B cell (primary cell): Measurements from ENCODE around the gene LSM7. TPM values are rescaled to one million over a fixed set of nuclear protein-coding genes. Genes with fewer than 3 reads are reported as not detected.

Source experiments
- ATAC-seq: fragments of 200-7000 bp; cut with Tn5 transposase; one replicate; pipeline ENCODE4 v1.10.0; 2021; ENCODE audit warnings: low read depth, mild to moderate bottlenecking, moderate number of reproducible peaks, moderate library complexity
- CTCF ChIA-PET: fragments of 350-600 bp; sonication (Branson Sonifier 250); formaldehyde crosslinking; loops from one replicate; lab custom pipeline; 2021; ENCODE audit warnings: antibody characterized with exemption, inconsistent platforms; lab: Charles Lee
- POLR2A ChIA-PET: fragments of 350-600 bp; sonication (Branson Sonifier 250); formaldehyde crosslinking; loops from one replicate; lab custom pipeline; 2021; ENCODE audit warnings: antibody characterized with exemption; lab: Charles Lee
- DNase-seq: peaks from one replicate; pipeline ENCODE4 v3.0.0; 2013
- H2AFZ ChIP-seq: 2 replicates; pipeline ENCODE4 v1.6.1; 2012; ENCODE audit warnings: mild to moderate bottlenecking, low read depth, low read length; ENCODE audit not compliant: insufficient read depth, poor library complexity, severe bottlenecking
- H3K27ac ChIP-seq, 2 donors: 1 replicate in 1 of 2; 2 replicates in 1 of 2; pipeline ENCODE4 v1.5.1; 2012 to 2013; ENCODE audit warnings: low read length in 2 of 2, mild to moderate bottlenecking in 2 of 2, moderate library complexity in 1 of 2
- H3K27me3 ChIP-seq, 4 experiments: fragments of 200-600 bp in 1 of 4; sonication (generic) in 1 of 4; replicated peaks in 1 of 4; 1 replicate in 2 of 4; 2 replicates in 2 of 4; pipeline versions ENCODE4 v1.6.1 to v1.7.0; 2013 to 2016; ENCODE audit warnings: low read length in 3 of 4, mild to moderate bottlenecking in 2 of 4, mixed read lengths in 1 of 4, moderate library complexity in 1 of 4; ENCODE audit not compliant: insufficient read depth in 4 of 4, control insufficient read depth in 3 of 4; ENCODE audit errors: control extremely low read depth in 1 of 4
- H3K36me3 ChIP-seq, 2 experiments: replicated peaks in 1 of 2; 1 replicate in 1 of 2; 2 replicates in 1 of 2; pipeline versions ENCODE4 v1.6.1 to v1.7.1; 2013; ENCODE audit warnings: low read length in 1 of 2; ENCODE audit not compliant: insufficient read depth in 2 of 2, control insufficient read depth in 1 of 2; ENCODE audit errors: control extremely low read depth in 1 of 2, extremely low read depth in 1 of 2
- H3K4me1 ChIP-seq, 2 donors: fragments of 200-600 bp in 1 of 2; sonication (generic) in 1 of 2; 1 replicate in 1 of 2; 2 replicates in 1 of 2; pipeline versions ENCODE4 v1.5.1 to v1.6.1; 2013 to 2017; ENCODE audit warnings: low read length in 2 of 2; ENCODE audit not compliant: control insufficient read depth in 2 of 2, insufficient read depth in 2 of 2
- H3K4me2 ChIP-seq: replicated peaks from 2 replicates; pipeline ENCODE3; 2012; ENCODE audit warnings: mild to moderate bottlenecking, low read depth, low read length; ENCODE audit not compliant: poor library complexity, severe bottlenecking
- H3K4me3 ChIP-seq, 5 experiments: fragments of 200-600 bp in 1 of 5; sonication (generic) in 1 of 5; 1 replicate in 3 of 5; 2 replicates in 2 of 5; pipeline versions ENCODE4 v1.5.1 to v1.7.0; 2011 to 2016; ENCODE audit warnings: low read length in 4 of 5, mild to moderate bottlenecking in 4 of 5, low read depth in 2 of 5, control low read depth in 1 of 5, moderate library complexity in 1 of 5; ENCODE audit not compliant: insufficient read depth in 1 of 5; ENCODE audit errors: control extremely low read depth in 1 of 5, extremely low read depth in 1 of 5
- H3K79me2 ChIP-seq: fragments of 200-600 bp; sonication (generic); one replicate; pipeline ENCODE4 v1.6.0; 2016; ENCODE audit warnings: low read length; ENCODE audit not compliant: control insufficient read depth, insufficient read depth
- H3K9ac ChIP-seq: fragments of 200-600 bp; sonication (generic); 2 replicates; pipeline ENCODE4 v1.6.1; 2017; ENCODE audit warnings: mild to moderate bottlenecking, low read length, moderate library complexity
- H3K9me3 ChIP-seq, 3 donors: one replicate each; pipeline versions ENCODE4 v1.6.1 to v1.7.1; 2013; ENCODE audit warnings: low read length in 2 of 3; ENCODE audit not compliant: control insufficient read depth in 2 of 3, insufficient read depth in 1 of 3; ENCODE audit errors: control extremely low read depth in 1 of 3
- H4K20me1 ChIP-seq: 2 replicates; pipeline ENCODE4 v1.6.0; 2012; ENCODE audit warnings: mild to moderate bottlenecking, low read length; ENCODE audit not compliant: insufficient read depth, control insufficient read depth, poor library complexity, severe bottlenecking
- H3K27ac Mint-ChIP-seq: one replicate; pipeline ENCODE4 v1.8.0; 2021; ENCODE audit warnings: mixed read lengths
- H3K27me3 Mint-ChIP-seq: one replicate; pipeline ENCODE4 v1.8.0; 2021; ENCODE audit warnings: mixed read lengths
- H3K4me1 Mint-ChIP-seq: one replicate; pipeline ENCODE4 v1.8.0; 2021; ENCODE audit warnings: mixed read lengths
- H3K4me3 Mint-ChIP-seq: one replicate; pipeline ENCODE4 v1.8.0; 2021; ENCODE audit warnings: mixed read lengths
- H3K9me3 Mint-ChIP-seq: one replicate; pipeline ENCODE4 v1.8.0; 2022; ENCODE audit warnings: mixed read lengths; ENCODE audit not compliant: insufficient read depth
- CTCF ChIP-seq: fragments of 200-600 bp; IDR thresholded peaks from one replicate; pipeline ENCODE4 v1.8.0; 2022; ENCODE audit warnings: antibody characterized with exemption, mild to moderate bottlenecking
- EZH2 ChIP-seq: IDR thresholded peaks from 2 replicates; pipeline ENCODE4 v1.6.1; 2012; ENCODE audit warnings: borderline replicate concordance, low read depth, mild to moderate bottlenecking, moderate library complexity, low read length; ENCODE audit not compliant: insufficient read depth, poor library complexity, severe bottlenecking
- WGBS: methylation state at CpG from one replicate; pipeline ENCODE4 v1.1.5; 2013; ENCODE audit warnings: missing lambda C conversion rate; ENCODE audit not compliant: insufficient coverage; 5-methylcytosine and 5-hydroxymethylcytosine counted together
- intact Hi-C: fragments of 100-400 bp; cut with micrococcal nuclease; formaldehyde crosslinking; loops from one replicate; pipeline ENCODE4 v1.10.0; 2022
- polyA plus RNA-seq: library from polyadenylated mRNA; depleted of rRNA; stranded (reverse); fragments of >200 nt; gene quantifications from 2 replicates; pipeline ENCODE4 v1.2.3, GENCODE V29; 2012
- total RNA-seq, 2 donors: library from RNA; stranded (reverse); fragments of 120-200 nt in 1 of 2; gene quantifications; 1 replicate in 1 of 2; 2 replicates in 1 of 2; pipeline versions ENCODE4 v1.2.3 to v1.2.4, GENCODE V29; 2013 to 2022

LSM7 gene
- total and polyA plus RNA-seq, 2 donors (not counting 1 experiment from before 2014, with no cell fraction given): 201 to 820 TPM

- POLR2A ChIA-PET: interaction anchor here (0.6 to 10.8 kb wide), 17 partner anchors 13 to 420 kb away, joined by 3 to 134 read pairs (median 5); partner anchors contain the start of gene JSRP1
- H3K9ac ChIP-seq: no peak overlapping the region
- Mint-ChIP-seq H3K4me1 (peaks cover 46% of the 10 kb centered on the region), H3K4me3 (peak overlapping the region; percentile 59), H3K27ac (peak overlapping the region; percentile 84), H3K9me3 (no peaks in the 10 kb centered on the region), H3K27me3 (no peaks in the 10 kb centered on the region)
- H3K79me2 ChIP-seq: peaks cover 83% of the 10 kb centered on the region
- H3K4me2 ChIP-seq: peak overlapping the region; percentile 37
- intact Hi-C loops: loop anchor here (2.0 to 10.0 kb wide), 3 partner anchors 14 to 200 kb away; partner anchors contain the start of gene GADD45B
- no peak overlapping the region for H3K4me3 ChIP-seq
- H3K36me3 ChIP-seq: peaks cover 0 to 35% of the 10 kb centered on the region in 2 experiments
- peak overlapping the region; percentile 18 to 41 for H3K27ac ChIP-seq
- peaks cover 68% of the 10 kb centered on the region for H4K20me1 ChIP-seq
- DNase-seq (peak; percentile 75), ATAC-seq (no peak)
- H2AFZ ChIP-seq: no peak overlapping the region
- peaks cover 37 to 53% of the 10 kb centered on the region in 2 donors for H3K4me1 ChIP-seq
- WGBS: 79% methylated on average over 14 of the region's 16 CpGs
- CTCF ChIA-PET: interaction anchor here (0.5 to 7.5 kb wide), 23 partner anchors 8 to 346 kb away, joined by 3 to 66 read pairs (median 4); partner anchors contain the start of genes AP3D1, JSRP1, PLEKHJ1 and SF3A2
- no peaks in the 10 kb centered on the region for H3K27me3 ChIP-seq
- peak; percentile 48 for TF ChIP-seq CTCF
- TF ChIP-seq EZH2: no peak
- no peaks in the 10 kb centered on the region for H3K9me3 ChIP-seq
Measured at GRCh38 chr19:2274931-2275535, 53.4 kb downstream of the LSM7 start.

- Histone ChIP-seq H3K9ac (peak overlapping the region; percentile 50), H3K27ac (peak overlapping the region; percentile 79 to 84), H4K20me1 (peaks cover 75% of the 10 kb centered on the region), H3K9me3 (no peaks in the 10 kb centered on the region), H2AFZ (no peak overlapping the region), H3K36me3 (peaks cover 0 to 35% of the 10 kb centered on the region in 2 experiments), H3K79me2 (peaks cover 86% of the 10 kb centered on the region), H3K4me2 (peak overlapping the region; percentile 99), H3K4me1 (peaks cover 37 to 53% of the 10 kb centered on the region in 2 donors), H3K27me3 (no peaks in the 10 kb centered on the region), H3K4me3 (no peak overlapping the region)
- Mint-ChIP-seq H3K9me3 (no peaks in the 10 kb centered on the region), H3K4me1 (peaks cover 46% of the 10 kb centered on the region), H3K27me3 (no peaks in the 10 kb centered on the region), H3K27ac (peak overlapping the region; percentile 93), H3K4me3 (peak overlapping the region; percentile 86)
- ATAC-seq: no peak
- CTCF ChIA-PET: interaction anchor here (0.6 to 7.5 kb wide), 25 partner anchors 8 to 347 kb away, joined by 3 to 66 read pairs (median 4); partner anchors contain the start of genes AP3D1, JSRP1, PLEKHJ1 and SF3A2
- POLR2A ChIA-PET: interaction anchor here (0.6 to 10.8 kb wide), 17 partner anchors 14 to 330 kb away, joined by 3 to 134 read pairs (median 4); partner anchors contain the start of gene JSRP1
- 96% methylated on average over 5 of the region's 9 CpGs for WGBS
- no peak for DNase-seq
- intact Hi-C loops: loop anchor here (2.0 to 10.0 kb wide), 2 partner anchors 15 to 201 kb away; partner anchors contain the start of gene GADD45B
- TF ChIP-seq CTCF (no peak), EZH2 (no peak)
Measured at GRCh38 chr19:2274185-2274711, 54.1 kb downstream of the LSM7 start.
